Lower leg skin (tissue), 3 donors: Measurements from ENCODE around the gene ABCA4.

Experiments used
- CTCF ChIP-seq, 3 donors: fragments of 450-650 bp; IDR thresholded peaks; one replicate each; pipeline ENCODE4 v1.5.1; 2016; ENCODE audit warnings: antibody characterized with exemption in 3 of 3, mild to moderate bottlenecking in 3 of 3, moderate library complexity in 2 of 3
- POLR2A ChIP-seq, 2 donors: fragments of 450-650 bp; IDR thresholded peaks; one replicate each; pipeline ENCODE4 v1.6.1; 2016 to 2017; ENCODE audit warnings: antibody characterized with exemption in 2 of 2, mild to moderate bottlenecking in 1 of 2, moderate library complexity in 1 of 2

DNA sequence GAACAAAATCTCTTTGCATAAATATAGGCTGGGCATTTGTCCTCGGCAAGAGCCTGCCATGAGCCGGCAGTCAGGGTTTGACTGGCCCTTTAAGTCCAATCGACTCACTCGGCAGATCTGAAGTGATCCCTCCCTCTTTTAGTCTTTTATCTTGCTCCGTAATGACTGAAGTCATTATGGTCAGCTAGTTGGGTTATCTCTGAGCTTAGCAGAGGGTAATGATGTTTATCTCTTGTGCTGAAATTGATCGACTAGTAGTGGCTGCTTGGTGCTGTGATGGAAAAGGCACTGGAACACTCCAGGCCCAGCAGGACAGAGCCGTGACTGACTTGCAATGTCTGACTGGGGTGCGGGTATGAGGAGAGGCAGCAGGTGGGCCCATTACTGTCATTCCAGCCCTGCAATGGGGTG lies 468 bp upstream of the ABCA4 start:
- TF ChIP-seq CTCF (IDR thresholded peaks at IDR 0.05) (no peak), POLR2A (IDR thresholded peaks at IDR 0.05) (no peak)
